WI38 (cell line): ENCODE measurements around the gene S100A3.
"Not testable (repeated sequence)": the region's sequence is repeated elsewhere in the genome, so short reads cannot be mapped to it uniquely, and the experiment has no call there.

Experiments
- H3K4me3 ChIP-seq: 2 replicates; pipeline ENCODE4 v1.5.1; 2011; ENCODE audit warnings: low read depth, mild to moderate bottlenecking, control low read depth, low read length
- CTCF ChIP-seq: IDR thresholded peaks from 2 replicates; pipeline ENCODE4 v1.5.1; 2012; ENCODE audit warnings: low read depth, mild to moderate bottlenecking, control low read depth, low read length

The S100A3 gene

GRCh38 chr1:153548722-153549688 lies at the start of gene S100A3:
TSS of gene S100A3 (minus strand) at chr1:153549258. CDS start at chr1:153548485, 773 bp downstream.
- no peak for TF ChIP-seq CTCF
- no peak within 1 kb of the TSS for H3K4me3 ChIP-seq

- no peak for TF ChIP-seq CTCF
- H3K4me3 ChIP-seq = no peak overlapping the region
These were observed 49.5 kb upstream of the S100A3 start for GRCh38 chr1:153598309-153599172.

- no peak overlapping the region for H3K4me3 ChIP-seq
- TF ChIP-seq CTCF = no peak
These were observed 48.1 kb upstream of the S100A3 start for GRCh38 chr1:153597206-153597605.

- H3K4me3 ChIP-seq = no peak overlapping the region
- no peak for TF ChIP-seq CTCF
These were observed 43.7 kb upstream of the S100A3 start for GRCh38 chr1:153592748-153593147.

- no peak overlapping the region for H3K4me3 ChIP-seq
- TF ChIP-seq CTCF = no peak
These were observed 39.4 kb upstream of the S100A3 start for GRCh38 chr1:153588482-153588881.

GRCh38 chr1:153588033-153588432 lies 39.0 kb upstream of the S100A3 start:
- not testable (repeated sequence) for H3K4me3 ChIP-seq

GRCh38 chr1:153587314-153587713 lies 38.3 kb upstream of the S100A3 start:
- no peak overlapping the region for H3K4me3 ChIP-seq
- TF ChIP-seq CTCF = no peak
